ENCODE results near the gene ETS1. TPM values are rescaled to one million over a fixed set of nuclear protein-coding genes. Genes with fewer than 3 reads are reported as not detected.

ETS1 gene
- total and polyA plus RNA-seq, 2 experiments from 2014 or later: 1.7 to 10.2 TPM

GRCh38 chr11:128625746-128626145 is 38.4 kb upstream of the ETS1 start:
- no peak for DNase-seq (ENCODE audit: low read depth in 1 of 2, low spot score in 1 of 2)
- no peak for TF ChIP-seq CTCF (IDR thresholded peaks at IDR 0.05; ENCODE audit: low read depth, low read length)
- Histone ChIP-seq H3K4me3 (no peak overlapping the region), H3K27ac (no peak overlapping the region), H3K36me3 (no peaks in the 10 kb centered on the region), H3K9me3 (ENCODE audit: low read depth) (no peaks in the 10 kb centered on the region), H3K4me1 (ENCODE audit: low read depth) (peaks cover 17% of the 10 kb centered on the region), H3K27me3 (peaks cover 21% of the 10 kb centered on the region)

- TF ChIP-seq CTCF (IDR thresholded peaks at IDR 0.05; ENCODE audit: low read depth, low read length): no peak
- no peaks in the 10 kb centered on the region for H3K9me3 ChIP-seq (ENCODE audit: low read depth)
- H3K4me3 ChIP-seq: no peak overlapping the region
- DNase-seq (ENCODE audit: low read depth in 1 of 2, low spot score in 1 of 2): no peak
- H3K4me1 ChIP-seq (ENCODE audit: low read depth): peaks cover 17% of the 10 kb centered on the region
- H3K27ac ChIP-seq: no peak overlapping the region
- peaks cover 25% of the 10 kb centered on the region for H3K27me3 ChIP-seq
- no peaks in the 10 kb centered on the region for H3K36me3 ChIP-seq
Observed at GRCh38 chr11:128625326-128625725, 38.0 kb upstream of the ETS1 start.

- no peak for TF ChIP-seq CTCF (IDR thresholded peaks at IDR 0.05; ENCODE audit: low read depth, low read length)
- Histone ChIP-seq H3K4me1 (ENCODE audit: low read depth) (peaks cover 17% of the 10 kb centered on the region), H3K36me3 (no peaks in the 10 kb centered on the region), H3K27me3 (peaks cover 32% of the 10 kb centered on the region), H3K9me3 (ENCODE audit: low read depth) (no peaks in the 10 kb centered on the region), H3K27ac (no peak overlapping the region), H3K4me3 (no peak overlapping the region)
- DNase-seq (ENCODE audit: low read depth in 1 of 2, low spot score in 1 of 2): no peak
Observed at GRCh38 chr11:128624269-128625175, 37.2 kb upstream of the ETS1 start.

GRCh38 chr11:128623091-128623490 is 35.7 kb upstream of the ETS1 start:
- Histone ChIP-seq H3K36me3 (no peaks in the 10 kb centered on the region), H3K4me1 (ENCODE audit: low read depth) (peaks cover 15% of the 10 kb centered on the region), H3K9me3 (ENCODE audit: low read depth) (no peaks in the 10 kb centered on the region), H3K27ac (no peak overlapping the region), H3K27me3 (peaks cover 39% of the 10 kb centered on the region), H3K4me3 (no peak overlapping the region)
- DNase-seq (ENCODE audit: low read depth in 1 of 2, low spot score in 1 of 2): no peak
- no peak for TF ChIP-seq CTCF (IDR thresholded peaks at IDR 0.05; ENCODE audit: low read depth, low read length)

GRCh38 chr11:128621601-128622501 is 34.5 kb upstream of the ETS1 start:
- TF ChIP-seq CTCF (IDR thresholded peaks at IDR 0.05; ENCODE audit: low read depth, low read length): no peak
- peaks cover 10% of the 10 kb centered on the region for H3K4me1 ChIP-seq (ENCODE audit: low read depth)
- H3K9me3 ChIP-seq (ENCODE audit: low read depth): no peaks in the 10 kb centered on the region
- peak in 1 of 2 donors; percentile 88 for DNase-seq (ENCODE audit: low read depth in 1 of 2, low spot score in 1 of 2)
- H3K4me3 ChIP-seq: no peak overlapping the region
- H3K27ac ChIP-seq: no peak overlapping the region
- H3K36me3 ChIP-seq: no peaks in the 10 kb centered on the region
- H3K27me3 ChIP-seq: peaks cover 46% of the 10 kb centered on the region
